Natural killer cell treated with Interleukin-12 subunit alpha and Interleukin-12 subunit beta and Interleukin-15 and Interleukin-18, amount 100 ng/mL, for 72 hours (primary cell): ENCODE data around the gene PPP2R5A. TPM values are rescaled to one million over a fixed set of nuclear protein-coding genes. Genes with fewer than 3 reads are reported as not detected.

Experiments used
- ATAC-seq, 2 donors: fragments of 150-1000 bp; cut with Tn5 transposase in 1 of 2; sonication (Bioruptor Pico), chemical (Tn5 transposase) in 1 of 2; 2 replicates each; pipeline ENCODE4 v1.10.0; 2021
- DNase-seq: peaks from one replicate; pipeline ENCODE4 v3.0.0; 2022; ENCODE audit warnings: low spot score
- H3K27ac Mint-ChIP-seq, 2 donors: 1 replicate in 1 of 2; 2 replicates in 1 of 2; pipeline ENCODE4 v1.8.0; 2022; ENCODE audit warnings: mixed read lengths in 2 of 2, mild to moderate bottlenecking in 1 of 2, moderate library complexity in 1 of 2
- H3K27me3 Mint-ChIP-seq, 2 donors: 1 replicate in 1 of 2; 2 replicates in 1 of 2; pipeline ENCODE4 v1.8.0; 2022; ENCODE audit warnings: mixed read lengths in 2 of 2
- H3K36me3 Mint-ChIP-seq: one replicate; pipeline ENCODE4 v1.8.0; 2022; ENCODE audit warnings: mixed read lengths
- H3K4me1 Mint-ChIP-seq, 2 donors: 1 replicate in 1 of 2; 2 replicates in 1 of 2; pipeline ENCODE4 v1.8.0; 2022; ENCODE audit warnings: low read depth in 2 of 2, mixed read lengths in 2 of 2, mild to moderate bottlenecking in 1 of 2
- H3K4me3 Mint-ChIP-seq: one replicate; pipeline ENCODE4 v1.8.0; 2022; ENCODE audit warnings: mixed read lengths
- H3K9me3 Mint-ChIP-seq: 2 replicates; pipeline ENCODE4 v1.8.0; 2022; ENCODE audit warnings: mixed read lengths
- total RNA-seq, 2 donors: library from RNA; stranded (reverse); gene quantifications; one replicate each; pipeline ENCODE4 v1.2.3, GENCODE V29; 2022

The PPP2R5A gene
- total RNA-seq, 2 donors from 2014 or later: 32.7 to 37.6 TPM

DNA sequence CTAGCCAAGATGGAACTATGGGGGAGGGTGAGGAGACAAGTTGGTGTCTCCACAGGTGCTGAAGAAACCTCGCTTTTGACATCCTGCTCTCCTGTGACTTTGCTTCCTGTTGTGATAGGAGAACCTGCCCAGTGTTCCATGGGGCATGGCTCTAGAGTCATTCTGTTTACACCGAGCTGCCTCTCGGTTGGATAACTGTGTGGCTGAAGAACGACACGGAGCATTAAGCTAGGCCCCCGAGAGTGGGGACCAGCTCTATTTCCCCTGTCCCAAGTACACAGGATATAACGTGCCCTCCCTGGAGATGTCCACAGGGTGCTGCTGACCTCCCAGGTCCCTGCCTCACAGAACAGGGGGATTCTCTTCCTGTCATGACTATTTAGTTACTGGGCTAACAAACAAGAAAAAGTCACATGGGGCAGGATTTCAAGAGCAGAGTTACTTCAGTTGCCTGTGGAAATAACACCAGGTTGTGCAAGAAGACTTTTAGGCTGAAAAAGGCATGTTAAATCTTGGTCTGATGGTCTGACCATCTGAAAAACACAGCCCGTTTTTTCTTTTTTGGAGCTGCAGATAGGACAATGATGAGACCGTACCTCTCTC, 29.4 kb upstream of the PPP2R5A start:
- no peak for DNase-seq

GRCh38 chr1:212256369-212256768, 28.8 kb upstream of the PPP2R5A start:
- peaks cover 41 to 48% of the 10 kb centered on the region in 2 donors for H3K4me1 Mint-ChIP-seq
- peak; percentile 71 for DNase-seq
- ATAC-seq: peak; percentile 87 to 91
- peak overlapping the region; percentile 88 to 97 for H3K27ac Mint-ChIP-seq
- no peaks in the 10 kb centered on the region for H3K36me3 Mint-ChIP-seq
- peak overlapping the region; percentile 80 for H3K4me3 Mint-ChIP-seq
- H3K27me3 Mint-ChIP-seq: no peaks in the 10 kb centered on the region
- no peaks in the 10 kb centered on the region for H3K9me3 Mint-ChIP-seq

More for the DNA sequence above, 29.4 kb upstream of the PPP2R5A start:
- no peaks in the 10 kb centered on the region for H3K9me3 Mint-ChIP-seq
- ATAC-seq: peak; percentile 66 to 78
- H3K4me3 Mint-ChIP-seq: peak overlapping the region; percentile 80
- no peaks in the 10 kb centered on the region for H3K27me3 Mint-ChIP-seq
- H3K27ac Mint-ChIP-seq: peak overlapping the region; percentile 88 to 97
- peaks cover 43 to 48% of the 10 kb centered on the region in 2 donors for H3K4me1 Mint-ChIP-seq
- no peaks in the 10 kb centered on the region for H3K36me3 Mint-ChIP-seq

DNA sequence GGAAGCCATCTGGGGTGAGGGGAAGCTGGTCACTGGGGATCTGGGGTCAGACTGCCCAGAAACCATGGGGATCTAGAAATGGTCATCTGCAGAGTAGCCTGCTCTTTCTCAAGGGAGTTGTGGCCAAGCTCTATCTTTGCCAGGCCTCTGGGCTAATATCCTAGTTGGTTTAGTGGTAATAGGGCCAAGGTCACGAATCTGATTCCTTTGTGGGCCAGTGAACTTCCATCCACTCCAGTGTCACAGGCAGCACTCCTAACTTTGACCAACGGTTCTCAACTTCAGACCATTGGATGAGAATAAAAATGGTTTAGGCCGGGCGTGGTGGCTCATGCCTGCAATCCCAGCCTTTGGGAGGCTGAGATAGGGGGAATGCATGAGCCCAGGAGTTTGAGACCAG, 28.1 kb upstream of the PPP2R5A start:
- no peaks in the 10 kb centered on the region for H3K9me3 Mint-ChIP-seq
- no peaks in the 10 kb centered on the region for H3K27me3 Mint-ChIP-seq
- no peaks in the 10 kb centered on the region for H3K36me3 Mint-ChIP-seq
- H3K4me3 Mint-ChIP-seq: no peak overlapping the region
- peaks cover 41 to 46% of the 10 kb centered on the region in 2 donors for H3K4me1 Mint-ChIP-seq
- ATAC-seq: no peak
- H3K27ac Mint-ChIP-seq: peak overlapping the region; percentile 88 to 97
- no peak for DNase-seq

DNA sequence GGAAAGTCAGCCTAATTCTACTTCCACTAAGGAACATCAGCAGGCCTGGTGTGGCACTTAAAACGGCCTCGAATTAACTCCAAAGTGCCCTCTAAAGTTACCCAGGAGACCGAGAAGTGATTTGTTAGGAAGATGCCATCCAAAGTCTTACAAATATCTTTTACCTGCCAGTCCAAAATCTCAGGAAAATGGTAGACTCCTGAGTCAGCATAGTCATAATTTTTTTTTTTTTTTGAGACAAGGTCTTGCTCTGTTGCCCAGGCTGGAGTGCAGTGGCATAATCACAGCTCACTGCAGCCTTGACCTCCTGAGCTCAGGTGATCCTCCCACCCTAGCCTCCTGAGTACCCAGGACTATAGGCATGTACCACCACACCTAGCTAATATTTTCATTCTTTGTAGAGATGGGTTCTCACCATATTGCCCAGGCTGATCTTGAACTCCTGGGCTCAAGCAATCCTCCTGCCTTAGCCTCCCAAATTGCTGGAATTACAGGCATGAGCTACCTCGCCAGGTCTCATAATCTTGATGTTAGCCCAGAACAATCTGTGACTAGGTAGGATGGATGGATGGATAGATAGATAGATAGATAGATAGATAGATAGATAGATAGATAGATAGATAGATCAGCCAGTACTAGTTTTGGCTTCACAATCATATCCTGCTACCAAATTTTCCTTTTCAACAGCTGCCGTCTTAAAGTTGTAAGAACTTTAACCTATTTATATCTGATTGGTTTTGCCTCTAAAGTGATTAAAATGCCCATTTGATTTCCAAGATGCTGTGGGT, 25.3 kb upstream of the PPP2R5A start:
- Mint-ChIP-seq H3K27ac (no peak overlapping the region), H3K27me3 (no peaks in the 10 kb centered on the region), H3K9me3 (no peaks in the 10 kb centered on the region), H3K4me3 (no peak overlapping the region), H3K4me1 (peaks cover 29 to 32% of the 10 kb centered on the region in 2 donors), H3K36me3 (no peaks in the 10 kb centered on the region)
- no peak for DNase-seq
- no peak for ATAC-seq

GRCh38 chr1:212260557-212261355, 24.5 kb upstream of the PPP2R5A start:
- DNase-seq: no peak
- ATAC-seq: peak in 1 of 2 donors; percentile 32
- peaks cover 20 to 23% of the 10 kb centered on the region in 2 donors for H3K4me1 Mint-ChIP-seq
- no peaks in the 10 kb centered on the region for H3K9me3 Mint-ChIP-seq
- no peaks in the 10 kb centered on the region for H3K27me3 Mint-ChIP-seq
- H3K36me3 Mint-ChIP-seq: no peaks in the 10 kb centered on the region
- no peak overlapping the region for H3K4me3 Mint-ChIP-seq
- no peak overlapping the region for H3K27ac Mint-ChIP-seq

GRCh38 chr1:212261361-212261929, 23.8 kb upstream of the PPP2R5A start:
- Mint-ChIP-seq H3K9me3 (no peaks in the 10 kb centered on the region), H3K4me3 (no peak overlapping the region), H3K36me3 (no peaks in the 10 kb centered on the region), H3K27ac (no peak overlapping the region), H3K27me3 (no peaks in the 10 kb centered on the region), H3K4me1 (peaks cover 13 to 16% of the 10 kb centered on the region in 2 donors)
- ATAC-seq (no peak), DNase-seq (no peak)

DNA sequence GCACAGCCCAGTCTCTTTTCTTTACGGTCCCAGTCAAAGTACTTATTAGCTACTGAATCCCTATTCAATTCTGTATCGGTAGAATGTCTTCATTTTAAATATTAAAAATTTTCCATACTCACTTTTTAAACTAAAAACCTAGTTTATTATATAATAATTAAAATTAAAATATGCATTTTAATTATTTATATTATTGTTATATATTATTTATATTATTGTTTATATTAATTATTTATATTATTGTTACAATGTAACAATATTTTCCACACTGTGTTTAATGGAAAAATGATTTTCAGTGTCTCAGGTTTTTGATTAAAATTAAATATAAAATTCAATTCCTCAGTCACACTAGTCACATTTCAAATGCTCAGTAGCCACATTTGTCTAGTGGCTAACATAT, 18.2 kb upstream of the PPP2R5A start:
- DNase-seq: no peak
- Mint-ChIP-seq H3K27ac (no peak overlapping the region), H3K4me3 (no peak overlapping the region), H3K27me3 (no peaks in the 10 kb centered on the region), H3K4me1 (no peaks in the 10 kb centered on the region), H3K36me3 (no peaks in the 10 kb centered on the region), H3K9me3 (no peaks in the 10 kb centered on the region)
- ATAC-seq: no peak

- H3K9me3 Mint-ChIP-seq: no peaks in the 10 kb centered on the region
- H3K4me1 Mint-ChIP-seq: no peaks in the 10 kb centered on the region
- H3K4me3 Mint-ChIP-seq: no peak overlapping the region
- ATAC-seq: no peak
- no peaks in the 10 kb centered on the region for H3K36me3 Mint-ChIP-seq
- no peaks in the 10 kb centered on the region for H3K27me3 Mint-ChIP-seq
- no peak for DNase-seq
- H3K27ac Mint-ChIP-seq: no peak overlapping the region
Measured at GRCh38 chr1:212267460-212267859, 17.8 kb upstream of the PPP2R5A start.

DNA sequence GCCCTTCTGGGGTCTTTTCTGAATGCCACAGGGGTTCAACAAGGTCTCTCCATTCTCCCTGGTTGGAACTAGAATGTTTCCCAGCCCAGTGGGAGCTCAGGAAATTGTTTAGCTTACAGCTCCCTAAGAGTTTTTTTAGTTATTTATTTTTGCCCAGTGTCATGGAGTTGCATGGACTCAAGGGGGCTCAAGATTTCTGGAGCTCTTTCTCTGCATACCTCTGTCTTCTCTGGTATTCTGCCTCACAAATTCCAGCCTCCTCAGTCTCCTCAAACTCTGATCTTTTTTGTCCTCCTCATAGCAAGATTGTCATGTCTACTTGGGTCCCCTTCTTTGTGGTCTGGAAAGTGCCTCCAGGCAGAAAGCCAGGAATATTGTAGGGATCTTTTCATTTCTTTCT, 15.9 kb upstream of the PPP2R5A start:
- H3K4me1 Mint-ChIP-seq: no peaks in the 10 kb centered on the region
- H3K4me3 Mint-ChIP-seq: no peak overlapping the region
- no peak for ATAC-seq

DNA sequence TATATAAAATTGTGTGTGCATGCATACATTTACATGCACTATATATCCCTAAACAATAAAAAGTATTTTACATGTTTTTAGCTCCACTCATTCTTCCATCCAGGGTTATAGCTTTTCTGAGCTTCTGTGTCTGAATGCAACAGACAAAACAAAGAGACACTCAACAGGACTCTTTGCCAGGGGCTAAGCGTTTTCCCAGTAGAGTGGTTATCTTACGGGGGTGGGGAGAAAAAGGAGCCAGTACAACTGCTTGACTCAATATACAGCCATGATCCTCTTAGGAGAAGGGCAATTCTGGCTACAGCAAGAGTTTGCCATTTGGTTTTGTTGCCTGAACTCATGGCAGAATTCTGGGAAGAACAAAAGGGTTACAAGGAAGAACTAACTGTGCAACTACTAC, 14.6 kb upstream of the PPP2R5A start:
- DNase-seq (no peak), ATAC-seq (no peak)
- H3K4me3 Mint-ChIP-seq: no peak overlapping the region

More for the DNA sequence above, 15.9 kb upstream of the PPP2R5A start:
- Mint-ChIP-seq H3K9me3 (no peaks in the 10 kb centered on the region), H3K27me3 (no peaks in the 10 kb centered on the region), H3K36me3 (no peaks in the 10 kb centered on the region), H3K27ac (no peak overlapping the region)
- no peak for DNase-seq

DNA sequence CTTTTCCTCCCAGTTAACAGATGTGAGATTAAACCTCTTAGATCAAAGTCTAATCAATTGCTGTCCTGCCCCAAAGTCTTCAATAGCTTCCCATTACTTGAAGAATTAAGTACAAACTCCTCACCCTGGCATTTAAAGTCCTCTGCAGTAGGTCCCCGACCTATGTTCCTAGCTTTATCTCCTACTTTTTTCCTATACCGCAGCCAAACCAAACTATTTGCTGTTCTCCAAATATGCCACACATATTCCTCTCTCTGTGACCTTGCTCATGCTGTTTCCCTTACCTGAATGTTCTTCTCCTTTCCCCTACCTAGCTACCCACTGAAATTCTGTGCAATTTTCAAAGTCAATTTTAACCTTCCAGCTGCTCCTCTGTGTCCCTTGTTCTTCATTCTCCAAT, 14.0 kb upstream of the PPP2R5A start:
- no peak for DNase-seq
- H3K4me3 Mint-ChIP-seq: no peak overlapping the region
- ATAC-seq: no peak
- H3K27me3 Mint-ChIP-seq: no peaks in the 10 kb centered on the region
- H3K27ac Mint-ChIP-seq: no peak overlapping the region
- H3K4me1 Mint-ChIP-seq: no peaks in the 10 kb centered on the region
- H3K36me3 Mint-ChIP-seq: no peaks in the 10 kb centered on the region
- H3K9me3 Mint-ChIP-seq: no peaks in the 10 kb centered on the region

More for the DNA sequence above, 14.6 kb upstream of the PPP2R5A start:
- Mint-ChIP-seq H3K27ac (no peak overlapping the region), H3K36me3 (no peaks in the 10 kb centered on the region), H3K27me3 (no peaks in the 10 kb centered on the region), H3K4me1 (no peaks in the 10 kb centered on the region), H3K9me3 (no peaks in the 10 kb centered on the region)

DNA sequence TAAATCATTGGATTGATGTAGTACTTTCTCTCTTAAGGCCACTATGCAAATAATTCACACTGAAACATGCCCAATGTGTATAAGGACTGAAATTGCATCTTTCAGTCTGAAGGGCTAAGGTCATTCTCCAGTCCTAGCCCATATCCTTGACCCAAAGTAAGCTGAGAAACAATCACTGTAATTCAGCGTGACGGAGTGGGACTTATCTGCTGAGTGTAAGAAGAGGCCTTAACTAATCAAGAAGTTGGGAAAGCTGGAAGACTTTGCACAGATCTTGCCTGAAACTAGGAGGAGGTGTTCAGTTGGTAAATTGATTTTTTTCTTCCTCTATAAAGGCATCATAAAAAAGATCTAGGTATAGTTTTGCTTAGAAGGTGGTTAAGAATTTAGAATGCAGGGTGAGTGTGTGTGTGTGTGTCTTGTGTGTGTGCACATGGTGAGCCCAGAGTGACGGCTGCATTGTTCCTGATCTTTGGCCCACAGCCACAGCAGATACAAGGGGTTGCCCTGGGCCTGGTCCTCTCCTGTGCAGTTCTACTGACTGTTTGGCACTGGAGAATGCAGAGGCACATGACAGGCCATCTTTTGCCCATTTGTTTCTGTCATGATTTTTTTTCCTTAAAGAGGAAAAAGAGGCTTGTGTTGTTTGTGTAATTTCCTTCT, 13.3 kb upstream of the PPP2R5A start:
- no peak overlapping the region for H3K27ac Mint-ChIP-seq
- no peaks in the 10 kb centered on the region for H3K36me3 Mint-ChIP-seq
- H3K27me3 Mint-ChIP-seq: no peaks in the 10 kb centered on the region
- no peaks in the 10 kb centered on the region for H3K4me1 Mint-ChIP-seq
- ATAC-seq (no peak), DNase-seq (no peak)
- H3K4me3 Mint-ChIP-seq: no peak overlapping the region
- H3K9me3 Mint-ChIP-seq: no peaks in the 10 kb centered on the region

DNA sequence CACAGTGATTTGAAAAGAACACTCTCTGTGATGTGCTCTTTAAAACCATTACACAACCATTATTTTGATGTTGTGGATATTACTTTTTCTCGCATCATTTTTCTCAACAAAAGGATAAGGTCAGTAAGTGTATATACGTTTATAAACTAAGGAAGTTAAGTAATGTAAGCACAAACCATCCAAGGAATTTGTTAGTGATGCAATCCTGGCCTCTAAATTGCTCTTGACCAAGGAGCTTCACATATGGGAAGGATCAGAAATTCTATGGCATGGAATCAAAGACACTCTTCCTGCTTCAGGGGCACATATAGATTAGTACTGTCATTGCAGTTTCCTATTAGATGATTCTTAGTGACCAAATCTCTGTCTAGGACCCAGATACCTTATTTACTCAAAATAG, 3.6 kb upstream of the PPP2R5A start:
- DNase-seq: no peak
- no peak for ATAC-seq
- Mint-ChIP-seq H3K36me3 (peaks cover 4% of the 10 kb centered on the region), H3K27me3 (no peaks in the 10 kb centered on the region), H3K4me3 (no peak overlapping the region), H3K9me3 (no peaks in the 10 kb centered on the region), H3K27ac (no peak overlapping the region), H3K4me1 (peaks cover 15 to 20% of the 10 kb centered on the region in 2 donors)
